HCT116 (cell line): Measurements from ENCODE around the gene PLSCR5. TPM values are rescaled to one million over a fixed set of nuclear protein-coding genes. Genes with fewer than 3 reads are reported as not detected.

Source experiments
- ATAC-seq: fragments of 200-7000 bp; cut with Tn5 transposase; 2 replicates; pipeline ENCODE4 v1.9.1; 2020; ENCODE audit warnings: mild to moderate bottlenecking, moderate library complexity
- BruUV-seq: library from RNA; stranded (reverse); fragments of 400-500 nt; replicated peaks from 2 replicates; lab custom pipeline; 2021; lab: Mats Ljungman, UMichigan
- CTCF ChIA-PET: fragments of 300-600 bp; sonication (Branson Sonifier 250); formaldehyde crosslinking; loops from one replicate; lab custom pipeline; 2021; ENCODE audit warnings: antibody characterized with exemption; lab: Charles Lee
- POLR2A ChIA-PET: fragments of 300-600, 350-600 bp; sonication (Branson Sonifier 250); formaldehyde crosslinking; loops from one replicate; lab custom pipeline; 2021; ENCODE audit warnings: antibody characterized with exemption; lab: Charles Lee
- RAD21 ChIA-PET, 2 experiments: fragments of 300-600 bp; sonication (Branson Sonifier 250); formaldehyde crosslinking; loops; one replicate each; lab custom pipeline; 2023; ENCODE audit warnings: low total read pairs in 2 of 2; ENCODE audit not compliant: uncharacterized antibody in 2 of 2, unreplicated experiment in 2 of 2, low non-redundant PET in 1 of 2; lab: Charles Lee
- DNase-seq: peaks from one replicate; pipeline ENCODE4 v3.0.0-alpha.2; 2010; ENCODE audit warnings: low read depth, low spot score
- H2AFZ ChIP-seq: fragments of 200-600 bp; shearing (Covaris generic), sonication (generic); 2 replicates; pipeline ENCODE4 v1.6.1; 2017; ENCODE audit warnings: low read depth, mixed run types, mixed read lengths, antibody characterized with exemption, low read length; ENCODE audit not compliant: poor library complexity, severe bottlenecking
- H3K27ac ChIP-seq: 2 replicates; pipeline ENCODE4 v1.5.1; 2012; ENCODE audit warnings: low read depth, low read length
- H3K27me3 ChIP-seq: fragments of 200-600 bp; sonication (generic); 2 replicates; pipeline ENCODE4 v1.6.1; 2016; ENCODE audit warnings: mixed run types, low read length, mixed read lengths; ENCODE audit not compliant: insufficient read depth
- H3K36me3 ChIP-seq, 2 experiments: fragments of 200-500 bp in 1 of 2; fragments of 200-600 bp in 1 of 2; sonication (Bioruptor generic) in 1 of 2; sonication (generic) in 1 of 2; 2 replicates each; pipeline versions ENCODE4 v1.5.1 to v1.6.1; 2014 to 2016; ENCODE audit warnings: low read length in 2 of 2, inconsistent platforms in 1 of 2, mixed read lengths in 1 of 2, mixed run types in 1 of 2; ENCODE audit not compliant: insufficient read depth in 2 of 2, control insufficient read depth in 1 of 2
- H3K4me1 ChIP-seq, 2 experiments: fragments of 200-600 bp in 1 of 2; sonication (generic) in 1 of 2; 2 replicates each; pipeline versions ENCODE4 v1.5.1 to v1.6.1; 2012 to 2017; ENCODE audit warnings: low read length in 2 of 2, inconsistent platforms in 1 of 2, mild to moderate bottlenecking in 1 of 2, mixed read lengths in 1 of 2, mixed run types in 1 of 2, moderate library complexity in 1 of 2; ENCODE audit not compliant: insufficient read depth in 2 of 2, control insufficient read depth in 1 of 2
- H3K4me2 ChIP-seq: fragments of 200-600 bp; sonication (generic); 2 replicates; pipeline ENCODE4 v1.6.1; 2017; ENCODE audit warnings: mixed run types, low read length, mixed read lengths
- H3K4me3 ChIP-seq, 2 experiments: fragments of 200-600 bp in 1 of 2; sonication (generic) in 1 of 2; replicated peaks in 1 of 2; 2 replicates each; pipeline ENCODE4 v1.5.1; 2011 to 2016; ENCODE audit warnings: low read length in 2 of 2, control low read depth in 1 of 2, low read depth in 1 of 2, mild to moderate bottlenecking in 1 of 2, mixed read lengths in 1 of 2, mixed run types in 1 of 2
- H3K79me2 ChIP-seq: fragments of 200-600 bp; sonication (generic); 2 replicates; pipeline ENCODE4 v1.6.1; 2017; ENCODE audit warnings: mild to moderate bottlenecking, mixed run types, low read length, moderate library complexity, mixed read lengths; ENCODE audit not compliant: insufficient read depth
- H3K9ac ChIP-seq: fragments of 200-600 bp; sonication (generic); 2 replicates; pipeline ENCODE4 v1.6.1; 2016; ENCODE audit warnings: low read length, mixed read lengths
- H3K9me2 ChIP-seq: fragments of 200-600 bp; sonication (generic), shearing (Covaris generic); 2 replicates; pipeline ENCODE4 v1.6.1; 2017; ENCODE audit warnings: mixed run types, mild to moderate bottlenecking, moderate library complexity; ENCODE audit not compliant: insufficient read depth
- H3K9me3 ChIP-seq, 2 experiments: fragments of 200-500 bp in 1 of 2; fragments of 200-600 bp in 1 of 2; sonication (Bioruptor generic) in 1 of 2; sonication (generic) in 1 of 2; 2 replicates each; pipeline ENCODE4 v1.6.1; 2014 to 2017; ENCODE audit warnings: low read length in 2 of 2, mixed read lengths in 2 of 2, inconsistent platforms in 1 of 2, low read depth in 1 of 2, mild to moderate bottlenecking in 1 of 2, mixed run types in 1 of 2, moderate library complexity in 1 of 2; ENCODE audit not compliant: control insufficient read depth in 1 of 2, insufficient read depth in 1 of 2
- H4K20me1 ChIP-seq: fragments of 200-600 bp; sonication (generic), shearing (Covaris generic); 2 replicates; pipeline ENCODE4 v1.6.1; 2017; ENCODE audit warnings: mixed run types, mild to moderate bottlenecking, moderate library complexity; ENCODE audit not compliant: insufficient read depth
- CEBPB ChIP-seq: IDR thresholded peaks from 2 replicates; pipeline ENCODE4 v1.6.1; 2012; ENCODE audit warnings: low read depth
- EZH2 ChIP-seq: fragments of 200-600 bp; sonication (generic); IDR thresholded peaks from 2 replicates; pipeline ENCODE4 v1.6.1; 2017; ENCODE audit warnings: antibody characterized with exemption, mixed run types
- POLR2A ChIP-seq: IDR thresholded peaks from 2 replicates; pipeline ENCODE4 v1.7.0; 2011; ENCODE audit warnings: borderline replicate concordance; ENCODE audit not compliant: insufficient read depth, insufficient read length; ENCODE audit errors: extremely low read depth
- POLR2AphosphoS5 ChIP-seq: IDR thresholded peaks from 2 replicates; pipeline ENCODE4 v1.6.1; 2011; ENCODE audit warnings: mild to moderate bottlenecking, low read depth, low read length, moderate library complexity
- SP1 ChIP-seq: IDR thresholded peaks from 2 replicates; pipeline ENCODE4 v1.6.1; 2012; ENCODE audit warnings: low read depth
- SRF ChIP-seq: IDR thresholded peaks from 2 replicates; pipeline ENCODE4 v1.6.1; 2012; ENCODE audit warnings: low read depth
- YY1 ChIP-seq: IDR thresholded peaks from 2 replicates; pipeline ENCODE4 v1.6.1; 2011; ENCODE audit warnings: low read length, low read depth, moderate library complexity, mild to moderate bottlenecking; ENCODE audit not compliant: insufficient replicate concordance; ENCODE audit errors: extremely low read depth
- ZNF274 ChIP-seq: fragments of 200-500 bp; sonication (Bioruptor generic); IDR thresholded peaks from 2 replicates; pipeline ENCODE4 v1.6.1; 2014; ENCODE audit warnings: mild to moderate bottlenecking, low read depth, low read length, inconsistent platforms
- intact Hi-C: fragments of 100-400 bp; cut with micrococcal nuclease; formaldehyde crosslinking; loops from 2 replicates; pipeline ENCODE4 v1.10.0; 2022
- total RNA-seq: library from RNA; stranded (reverse); gene quantifications from one replicate; pipeline ENCODE4 v1.2.1, GENCODE V29; 2021; ENCODE audit not compliant: unreplicated experiment
- TF ChIP-seq, protein P1 (sequence below): IDR thresholded peaks from 2 replicates; pipeline ENCODE4 v1.6.1; 2012; ENCODE audit warnings: low read depth
- TF ChIP-seq, protein P2 (sequence below): IDR thresholded peaks from 2 replicates; pipeline ENCODE4 v1.6.1; 2011; ENCODE audit warnings: mild to moderate bottlenecking, low read length, moderate library complexity; ENCODE audit not compliant: insufficient replicate concordance; ENCODE audit errors: extremely low read depth
- TF ChIP-seq, protein P3 (sequence below): IDR thresholded peaks from 2 replicates; pipeline ENCODE4 v1.6.1; 2012
- TF ChIP-seq, protein P4 (sequence below): IDR thresholded peaks from 2 replicates; pipeline ENCODE4 v1.6.1; 2012

Gene PLSCR5
- total RNA-seq, 1 experiment from 2014 or later: not detected

DNA sequence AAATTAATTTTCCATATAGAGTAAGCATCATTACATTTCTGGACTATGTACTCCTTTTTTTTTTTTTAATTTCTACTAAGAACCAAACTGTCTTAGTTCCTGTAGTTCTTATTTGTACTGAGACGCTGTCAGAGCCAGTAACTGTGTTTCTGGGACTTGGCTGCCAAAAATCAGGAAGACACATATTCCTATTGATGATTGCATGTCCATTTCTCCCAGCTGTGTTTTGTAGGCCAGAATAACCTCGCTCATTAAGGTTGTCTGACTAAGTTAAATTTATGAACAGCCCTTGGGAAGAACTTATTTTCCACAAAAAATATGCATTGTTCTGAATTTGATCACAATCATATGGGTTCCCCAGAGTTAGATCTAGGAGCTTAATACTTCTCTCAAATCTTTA, 29.5 kb downstream of the PLSCR5 start:
- intact Hi-C loops: loop anchor here (2.0 to 10.0 kb wide), 2 partner anchors 511 to 801 kb away; no protein-coding TSS in a partner anchor
- ChIA-PET RAD21 (no interaction called here), POLR2A (no interaction called here), CTCF (interaction anchor here (0.7 to 1.4 kb wide), 3 partner anchors 353 to 388 kb away, joined by 3 to 6 read pairs (median 4); no protein-coding TSS in a partner anchor)
- no peaks in the 10 kb centered on the region for H3K9me3 ChIP-seq
- no peaks in the 10 kb centered on the region for H3K36me3 ChIP-seq
- no peak for ATAC-seq
- no peak for DNase-seq
- no peak overlapping the region for H3K4me2 ChIP-seq
- H3K4me1 ChIP-seq: no peaks in the 10 kb centered on the region
- H3K27me3 ChIP-seq: no peaks in the 10 kb centered on the region
- BruUV-seq: no TSS peak
- H3K4me3 ChIP-seq: no peak overlapping the region
- peak overlapping the region; percentile 26 for H2AFZ ChIP-seq
- no peak overlapping the region for H3K9ac ChIP-seq
- no peaks in the 10 kb centered on the region for H3K79me2 ChIP-seq
- no peaks in the 10 kb centered on the region for H3K9me2 ChIP-seq
- no peak overlapping the region for H3K27ac ChIP-seq
- no peaks in the 10 kb centered on the region for H4K20me1 ChIP-seq
- TF ChIP-seq, protein P1, sequence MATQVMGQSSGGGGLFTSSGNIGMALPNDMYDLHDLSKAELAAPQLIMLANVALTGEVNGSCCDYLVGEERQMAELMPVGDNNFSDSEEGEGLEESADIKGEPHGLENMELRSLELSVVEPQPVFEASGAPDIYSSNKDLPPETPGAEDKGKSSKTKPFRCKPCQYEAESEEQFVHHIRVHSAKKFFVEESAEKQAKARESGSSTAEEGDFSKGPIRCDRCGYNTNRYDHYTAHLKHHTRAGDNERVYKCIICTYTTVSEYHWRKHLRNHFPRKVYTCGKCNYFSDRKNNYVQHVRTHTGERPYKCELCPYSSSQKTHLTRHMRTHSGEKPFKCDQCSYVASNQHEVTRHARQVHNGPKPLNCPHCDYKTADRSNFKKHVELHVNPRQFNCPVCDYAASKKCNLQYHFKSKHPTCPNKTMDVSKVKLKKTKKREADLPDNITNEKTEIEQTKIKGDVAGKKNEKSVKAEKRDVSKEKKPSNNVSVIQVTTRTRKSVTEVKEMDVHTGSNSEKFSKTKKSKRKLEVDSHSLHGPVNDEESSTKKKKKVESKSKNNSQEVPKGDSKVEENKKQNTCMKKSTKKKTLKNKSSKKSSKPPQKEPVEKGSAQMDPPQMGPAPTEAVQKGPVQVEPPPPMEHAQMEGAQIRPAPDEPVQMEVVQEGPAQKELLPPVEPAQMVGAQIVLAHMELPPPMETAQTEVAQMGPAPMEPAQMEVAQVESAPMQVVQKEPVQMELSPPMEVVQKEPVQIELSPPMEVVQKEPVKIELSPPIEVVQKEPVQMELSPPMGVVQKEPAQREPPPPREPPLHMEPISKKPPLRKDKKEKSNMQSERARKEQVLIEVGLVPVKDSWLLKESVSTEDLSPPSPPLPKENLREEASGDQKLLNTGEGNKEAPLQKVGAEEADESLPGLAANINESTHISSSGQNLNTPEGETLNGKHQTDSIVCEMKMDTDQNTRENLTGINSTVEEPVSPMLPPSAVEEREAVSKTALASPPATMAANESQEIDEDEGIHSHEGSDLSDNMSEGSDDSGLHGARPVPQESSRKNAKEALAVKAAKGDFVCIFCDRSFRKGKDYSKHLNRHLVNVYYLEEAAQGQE: no peak
- TF ChIP-seq POLR2A (no peak), EZH2 (no peak), SP1 (no peak), POLR2AphosphoS5 (no peak), SRF (no peak), ZNF274 (no peak), YY1 (no peak), CEBPB (no peak)
- TF ChIP-seq, protein P2, sequence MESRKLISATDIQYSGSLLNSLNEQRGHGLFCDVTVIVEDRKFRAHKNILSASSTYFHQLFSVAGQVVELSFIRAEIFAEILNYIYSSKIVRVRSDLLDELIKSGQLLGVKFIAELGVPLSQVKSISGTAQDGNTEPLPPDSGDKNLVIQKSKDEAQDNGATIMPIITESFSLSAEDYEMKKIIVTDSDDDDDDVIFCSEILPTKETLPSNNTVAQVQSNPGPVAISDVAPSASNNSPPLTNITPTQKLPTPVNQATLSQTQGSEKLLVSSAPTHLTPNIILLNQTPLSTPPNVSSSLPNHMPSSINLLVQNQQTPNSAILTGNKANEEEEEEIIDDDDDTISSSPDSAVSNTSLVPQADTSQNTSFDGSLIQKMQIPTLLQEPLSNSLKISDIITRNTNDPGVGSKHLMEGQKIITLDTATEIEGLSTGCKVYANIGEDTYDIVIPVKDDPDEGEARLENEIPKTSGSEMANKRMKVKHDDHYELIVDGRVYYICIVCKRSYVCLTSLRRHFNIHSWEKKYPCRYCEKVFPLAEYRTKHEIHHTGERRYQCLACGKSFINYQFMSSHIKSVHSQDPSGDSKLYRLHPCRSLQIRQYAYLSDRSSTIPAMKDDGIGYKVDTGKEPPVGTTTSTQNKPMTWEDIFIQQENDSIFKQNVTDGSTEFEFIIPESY: no peak
- TF ChIP-seq, protein P3, sequence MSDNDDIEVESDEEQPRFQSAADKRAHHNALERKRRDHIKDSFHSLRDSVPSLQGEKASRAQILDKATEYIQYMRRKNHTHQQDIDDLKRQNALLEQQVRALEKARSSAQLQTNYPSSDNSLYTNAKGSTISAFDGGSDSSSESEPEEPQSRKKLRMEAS: no peak
- TF ChIP-seq, protein P4, sequence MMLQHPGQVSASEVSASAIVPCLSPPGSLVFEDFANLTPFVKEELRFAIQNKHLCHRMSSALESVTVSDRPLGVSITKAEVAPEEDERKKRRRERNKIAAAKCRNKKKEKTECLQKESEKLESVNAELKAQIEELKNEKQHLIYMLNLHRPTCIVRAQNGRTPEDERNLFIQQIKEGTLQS: no peak
